Duodenal mucosa (tissue), 2 donors: ENCODE measurements around the gene BSPRY.

Source experiments
- H3K27ac ChIP-seq: one replicate; pipeline ENCODE4 v1.7.0; 2013; ENCODE audit warnings: low read depth, low read length
- H3K27me3 ChIP-seq, 2 donors: one replicate each; pipeline ENCODE4 v1.7.0; 2013; ENCODE audit warnings: low read length in 2 of 2, control low read depth in 1 of 2; ENCODE audit not compliant: insufficient read depth in 2 of 2, control insufficient read depth in 1 of 2
- H3K36me3 ChIP-seq, 2 donors: one replicate each; pipeline ENCODE4 v1.7.0; 2013; ENCODE audit warnings: low read length in 2 of 2, control low read depth in 1 of 2; ENCODE audit not compliant: insufficient read depth in 2 of 2, control insufficient read depth in 1 of 2
- H3K4me1 ChIP-seq, 2 donors: one replicate each; pipeline ENCODE4 v1.7.0; 2013; ENCODE audit warnings: low read length in 2 of 2, control low read depth in 1 of 2; ENCODE audit not compliant: insufficient read depth in 2 of 2, control insufficient read depth in 1 of 2
- H3K4me3 ChIP-seq, 2 donors: one replicate each; pipeline ENCODE4 v1.7.0; 2013; ENCODE audit warnings: low read length in 2 of 2, low read depth in 1 of 2
- H3K9ac ChIP-seq, 2 donors: one replicate each; pipeline ENCODE4 v1.7.0; 2013; ENCODE audit warnings: low read length in 2 of 2, low read depth in 1 of 2
- H3K9me3 ChIP-seq, 2 donors: one replicate each; pipeline ENCODE4 v1.7.0; 2013; ENCODE audit warnings: low read length in 2 of 2, control low read depth in 1 of 2; ENCODE audit not compliant: control insufficient read depth in 1 of 2

BSPRY gene

GRCh38 chr9:113340011-113340699 is 9.2 kb upstream of the BSPRY start, which contains the start of gene WDR31:
WDR31 (minus strand) TSS chr9:113340275; CDS start chr9:113332022, 8,253 bp downstream.
- Histone ChIP-seq H3K9me3 (no peaks in the 10 kb centered on the region), H3K27me3 (no peaks in the 10 kb centered on the region), H3K27ac (no peak within 1 kb of the TSS), H3K36me3 (no peaks in the 10 kb centered on the region), H3K9ac (peak within 1 kb of the TSS; percentile 38 to 68), H3K4me1 (peaks cover 7 to 15% of the 10 kb centered on the region in 2 donors), H3K4me3 (peak within 1 kb of the TSS; percentile 80 to 83)

DNA sequence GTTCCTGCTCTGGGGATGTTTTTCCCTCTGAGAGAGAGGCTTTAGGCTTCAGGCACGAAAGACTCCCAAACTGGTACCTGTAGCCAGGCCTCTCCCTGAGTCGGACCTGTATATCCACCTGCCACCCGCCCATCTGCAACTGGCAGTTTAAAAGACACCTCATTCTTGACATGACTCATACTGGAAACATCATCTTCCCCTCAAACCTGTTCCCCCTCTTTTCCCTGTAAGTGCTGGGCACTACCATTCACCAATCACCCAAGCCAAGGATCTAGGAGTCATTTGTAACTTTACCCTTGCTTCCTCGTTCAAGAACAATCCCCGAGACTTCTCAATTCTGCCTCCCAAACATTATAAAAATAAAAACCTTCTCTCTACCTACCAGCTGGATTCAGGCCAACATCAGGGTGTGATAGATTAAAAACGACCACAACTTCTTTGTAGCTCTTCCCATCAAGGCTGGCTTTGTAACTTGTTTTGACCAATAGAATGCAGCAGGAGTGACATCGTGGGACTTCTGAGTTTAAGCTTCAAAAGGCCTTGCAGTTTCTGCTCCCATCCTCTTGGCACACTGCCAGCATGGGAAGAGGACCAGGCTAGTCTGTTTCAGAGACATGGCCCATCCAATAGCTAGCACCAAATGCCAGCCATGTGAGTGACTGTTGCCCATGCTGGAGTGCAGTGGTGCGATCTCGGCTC is 7.5 kb upstream of the BSPRY start:
- Histone ChIP-seq H3K27ac (no peak overlapping the region), H3K36me3 (no peaks in the 10 kb centered on the region), H3K9ac (no peak overlapping the region), H3K27me3 (no peaks in the 10 kb centered on the region), H3K4me1 (peaks cover 13 to 22% of the 10 kb centered on the region in 2 donors), H3K4me3 (no peak overlapping the region), H3K9me3 (no peaks in the 10 kb centered on the region)

DNA sequence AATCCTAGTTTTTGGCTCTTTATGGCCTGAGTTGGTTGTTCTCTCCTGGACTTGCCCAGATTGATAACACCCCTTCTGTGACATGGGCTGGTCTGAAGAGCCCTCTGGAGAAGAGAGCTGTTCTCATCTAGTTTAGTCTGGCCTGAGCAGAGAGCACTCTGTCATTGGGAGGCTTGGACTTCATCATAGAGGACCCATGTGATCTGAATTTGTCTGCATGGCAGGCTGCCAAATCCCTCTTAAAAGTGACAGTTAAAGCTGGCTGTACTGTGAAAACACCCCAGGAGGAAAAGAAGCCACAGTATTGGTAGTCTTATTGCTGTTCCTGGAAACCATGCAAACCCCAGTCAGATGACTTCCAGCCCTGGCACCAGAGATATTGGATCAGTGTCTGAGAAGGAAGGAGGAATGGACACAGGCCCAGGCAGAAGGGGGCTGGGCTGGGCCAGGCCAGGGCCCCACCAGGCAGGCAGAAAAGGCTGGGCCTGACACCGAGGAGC is 5.6 kb upstream of the BSPRY start:
- peaks cover 20 to 29% of the 10 kb centered on the region in 2 donors for H3K4me1 ChIP-seq
- H3K9ac ChIP-seq: no peak overlapping the region
- no peak overlapping the region for H3K27ac ChIP-seq
- H3K36me3 ChIP-seq: no peaks in the 10 kb centered on the region
- H3K9me3 ChIP-seq: no peaks in the 10 kb centered on the region
- H3K4me3 ChIP-seq: no peak overlapping the region
- H3K27me3 ChIP-seq: no peaks in the 10 kb centered on the region

DNA sequence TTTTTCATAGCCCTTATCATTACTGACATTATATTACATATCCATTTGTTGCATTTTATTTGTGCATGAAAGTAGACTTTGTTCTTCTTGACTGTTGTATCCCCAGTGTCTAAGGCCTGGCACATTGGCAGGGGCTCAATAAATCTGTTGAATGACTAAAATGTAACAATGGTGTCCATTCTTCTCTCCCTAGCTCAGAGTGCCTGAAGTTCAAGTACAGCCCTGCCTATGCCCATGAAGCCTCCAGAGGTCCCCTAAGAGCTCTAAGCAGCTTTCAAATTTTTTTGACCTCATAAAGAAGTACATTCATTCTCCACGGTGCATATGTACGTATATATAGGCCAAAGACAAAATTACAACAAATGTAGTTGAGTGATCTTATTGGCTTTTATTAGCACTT is 4.2 kb upstream of the BSPRY start:
- Histone ChIP-seq H3K4me1 (peaks cover 23 to 31% of the 10 kb centered on the region in 2 donors), H3K27me3 (peaks cover 0 to 3% of the 10 kb centered on the region in 2 donors), H3K9me3 (no peaks in the 10 kb centered on the region), H3K36me3 (no peaks in the 10 kb centered on the region), H3K27ac (no peak overlapping the region), H3K4me3 (no peak overlapping the region), H3K9ac (no peak overlapping the region)

DNA sequence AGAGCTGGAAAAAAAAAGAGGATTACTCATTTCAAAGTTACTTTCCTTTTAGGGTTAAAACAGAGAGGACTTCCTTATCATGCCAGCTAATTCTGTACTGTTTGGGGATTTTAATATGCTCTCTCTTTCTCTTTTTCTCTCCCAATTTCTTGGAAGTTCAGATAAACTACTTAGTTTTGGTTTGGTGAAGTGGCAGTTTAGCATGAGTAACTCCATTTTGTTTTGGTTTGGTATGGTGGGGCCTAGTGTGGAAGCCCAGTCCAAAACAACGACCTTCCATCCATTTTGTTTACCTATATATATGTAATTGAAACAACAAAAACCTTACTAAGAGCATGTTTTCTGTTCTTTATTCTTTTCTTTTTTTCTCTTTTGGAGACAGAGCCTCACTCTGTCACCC is 3.7 kb upstream of the BSPRY start:
- H3K9me3 ChIP-seq: no peaks in the 10 kb centered on the region
- no peak overlapping the region for H3K9ac ChIP-seq
- no peak overlapping the region for H3K27ac ChIP-seq
- peaks cover 28 to 31% of the 10 kb centered on the region in 2 donors for H3K4me1 ChIP-seq
- H3K27me3 ChIP-seq: peaks cover 0 to 3% of the 10 kb centered on the region in 2 donors
- H3K36me3 ChIP-seq: no peaks in the 10 kb centered on the region
- no peak overlapping the region for H3K4me3 ChIP-seq

DNA sequence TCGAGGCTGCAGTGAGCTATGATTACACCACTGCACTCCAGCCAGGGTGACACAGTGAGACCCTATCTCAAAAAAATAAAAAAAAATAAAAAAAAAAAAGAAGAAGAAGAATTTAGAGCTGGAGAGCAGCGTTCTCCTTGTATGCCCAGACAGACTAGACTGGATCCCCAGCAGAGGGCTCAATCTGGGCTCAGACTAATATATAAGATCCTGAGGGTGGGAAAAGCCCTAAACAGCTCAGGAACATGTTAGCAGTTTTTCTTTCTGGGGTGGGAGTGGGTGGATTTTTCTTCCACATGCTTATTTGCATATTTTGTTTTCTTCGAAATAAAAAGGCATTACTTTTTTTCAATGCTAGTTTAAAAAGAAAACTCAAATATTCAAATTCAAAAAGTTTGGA is 904 bp upstream of the BSPRY start:
- Histone ChIP-seq H3K27ac (no peak overlapping the region), H3K4me1 (peaks cover 31 to 34% of the 10 kb centered on the region in 2 donors), H3K9me3 (no peaks in the 10 kb centered on the region), H3K27me3 (peaks cover 0 to 3% of the 10 kb centered on the region in 2 donors), H3K36me3 (no peaks in the 10 kb centered on the region), H3K4me3 (no peak overlapping the region), H3K9ac (no peak overlapping the region)

GRCh38 chr9:113349066-113349444 is 286 bp upstream of the BSPRY start:
- Histone ChIP-seq H3K4me3 (peak overlapping the region; percentile 57 to 83), H3K36me3 (no peaks in the 10 kb centered on the region), H3K4me1 (peaks cover 29 to 34% of the 10 kb centered on the region in 2 donors), H3K9me3 (no peaks in the 10 kb centered on the region), H3K27ac (no peak overlapping the region), H3K9ac (no peak overlapping the region), H3K27me3 (peaks cover 0 to 3% of the 10 kb centered on the region in 2 donors)

GRCh38 chr9:113350107-113350661 is 843 bp downstream of the BSPRY start:
- H3K27me3 ChIP-seq: peaks cover 0 to 3% of the 10 kb centered on the region in 2 donors

GRCh38 chr9:113350937-113351336 is 1.6 kb downstream of the BSPRY start:
- peaks cover 20 to 26% of the 10 kb centered on the region in 2 donors for H3K4me1 ChIP-seq
- H3K27me3 ChIP-seq: peaks cover 0 to 3% of the 10 kb centered on the region in 2 donors
- no peaks in the 10 kb centered on the region for H3K9me3 ChIP-seq
- no peaks in the 10 kb centered on the region for H3K36me3 ChIP-seq
- no peak overlapping the region for H3K27ac ChIP-seq
- H3K4me3 ChIP-seq: peak overlapping the region in 1 of 2 donors; percentile 83
- no peak overlapping the region for H3K9ac ChIP-seq

More at GRCh38 chr9:113350107-113350661, 843 bp downstream of the BSPRY start:
- H3K4me1 ChIP-seq: peaks cover 27 to 31% of the 10 kb centered on the region in 2 donors
- no peak overlapping the region for H3K27ac ChIP-seq
- H3K9ac ChIP-seq: peak overlapping the region; percentile 69 to 70
- peak overlapping the region; percentile 69 to 83 for H3K4me3 ChIP-seq
- H3K36me3 ChIP-seq: no peaks in the 10 kb centered on the region
- H3K9me3 ChIP-seq: no peaks in the 10 kb centered on the region

GRCh38 chr9:113352006-113352405 is 2.7 kb downstream of the BSPRY start:
- H3K9me3 ChIP-seq: no peaks in the 10 kb centered on the region
- no peak overlapping the region for H3K4me3 ChIP-seq
- H3K27ac ChIP-seq: no peak overlapping the region
- no peaks in the 10 kb centered on the region for H3K36me3 ChIP-seq
- no peak overlapping the region for H3K9ac ChIP-seq
- peaks cover 20 to 26% of the 10 kb centered on the region in 2 donors for H3K4me1 ChIP-seq
- H3K27me3 ChIP-seq: peaks cover 0 to 3% of the 10 kb centered on the region in 2 donors
